Islet of Langerhans (tissue), 1 donor: Measurements from ENCODE around the gene FIGN.

Source experiments
- FAIRE-seq: peaks from one replicate; lab custom pipeline; 2011; peaks lifted over from hg19 to GRCh38; lab: Jason Lieb, UNC

Gene FIGN, protein sequence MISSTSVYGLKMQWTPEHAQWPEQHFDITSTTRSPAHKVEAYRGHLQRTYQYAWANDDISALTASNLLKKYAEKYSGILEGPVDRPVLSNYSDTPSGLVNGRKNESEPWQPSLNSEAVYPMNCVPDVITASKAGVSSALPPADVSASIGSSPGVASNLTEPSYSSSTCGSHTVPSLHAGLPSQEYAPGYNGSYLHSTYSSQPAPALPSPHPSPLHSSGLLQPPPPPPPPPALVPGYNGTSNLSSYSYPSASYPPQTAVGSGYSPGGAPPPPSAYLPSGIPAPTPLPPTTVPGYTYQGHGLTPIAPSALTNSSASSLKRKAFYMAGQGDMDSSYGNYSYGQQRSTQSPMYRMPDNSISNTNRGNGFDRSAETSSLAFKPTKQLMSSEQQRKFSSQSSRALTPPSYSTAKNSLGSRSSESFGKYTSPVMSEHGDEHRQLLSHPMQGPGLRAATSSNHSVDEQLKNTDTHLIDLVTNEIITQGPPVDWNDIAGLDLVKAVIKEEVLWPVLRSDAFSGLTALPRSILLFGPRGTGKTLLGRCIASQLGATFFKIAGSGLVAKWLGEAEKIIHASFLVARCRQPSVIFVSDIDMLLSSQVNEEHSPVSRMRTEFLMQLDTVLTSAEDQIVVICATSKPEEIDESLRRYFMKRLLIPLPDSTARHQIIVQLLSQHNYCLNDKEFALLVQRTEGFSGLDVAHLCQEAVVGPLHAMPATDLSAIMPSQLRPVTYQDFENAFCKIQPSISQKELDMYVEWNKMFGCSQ

DNA sequence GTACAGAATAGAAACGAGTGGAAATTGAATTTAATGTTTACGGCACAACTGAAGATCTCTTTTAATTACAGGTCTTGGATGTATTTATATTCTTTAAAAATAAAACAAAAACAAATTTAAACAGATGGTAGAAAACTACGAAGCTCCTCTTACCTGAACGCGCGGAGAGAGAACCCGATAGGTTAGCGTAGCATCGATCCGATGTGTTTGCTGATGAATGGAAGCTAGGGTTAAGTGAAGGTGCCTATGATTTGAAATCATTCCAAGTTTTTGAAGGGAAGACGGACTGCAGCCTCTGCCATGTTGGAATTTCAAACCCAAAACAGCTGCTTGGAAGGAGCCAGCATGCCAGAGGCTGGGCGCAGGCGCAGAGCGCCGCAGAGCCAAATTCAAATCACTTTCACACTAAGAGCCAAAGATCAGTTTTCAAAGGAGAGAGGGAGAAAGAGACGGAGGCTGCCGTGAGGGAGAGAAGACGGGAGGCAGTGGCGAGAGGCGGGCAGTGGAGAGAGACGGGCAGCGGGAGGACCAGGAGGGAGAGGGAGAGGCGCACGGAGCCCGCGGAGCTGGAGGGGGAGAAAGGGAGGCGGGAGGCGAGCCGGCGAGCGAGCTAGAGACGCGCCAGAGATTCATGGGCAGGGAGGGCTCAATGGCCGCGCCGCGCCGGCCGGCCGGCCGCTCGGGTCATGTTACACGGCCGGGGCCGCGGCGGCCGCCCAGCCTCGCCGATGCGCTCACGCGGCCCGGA lies at the start of gene FIGN:
Gene FIGN (minus strand): TSS at position 324 of the 748 bp plus-strand sequence. CDS start 1,081 bp downstream, outside the sequence.
- FAIRE-seq: peak; percentile 75

DNA sequence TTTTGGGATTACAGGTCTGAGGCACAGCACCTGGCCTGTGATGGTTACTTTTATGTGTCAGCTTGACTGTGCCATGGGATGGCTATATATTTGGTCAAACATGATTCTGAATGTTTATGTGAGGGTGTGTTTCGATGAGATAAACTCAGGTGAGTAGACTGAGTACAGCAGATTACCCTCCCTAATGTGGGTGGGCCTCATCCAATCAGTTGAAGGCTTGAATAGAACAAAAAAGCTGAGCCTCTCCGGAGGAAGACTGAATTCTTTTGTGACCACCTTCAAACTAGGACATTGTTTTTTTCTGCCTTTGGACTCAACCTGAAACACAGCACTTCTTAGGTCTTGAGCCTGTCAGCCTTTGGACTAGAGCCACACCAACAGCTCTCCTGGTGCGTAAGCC lies 49.4 kb upstream of the FIGN start:
- no peak for FAIRE-seq

DNA sequence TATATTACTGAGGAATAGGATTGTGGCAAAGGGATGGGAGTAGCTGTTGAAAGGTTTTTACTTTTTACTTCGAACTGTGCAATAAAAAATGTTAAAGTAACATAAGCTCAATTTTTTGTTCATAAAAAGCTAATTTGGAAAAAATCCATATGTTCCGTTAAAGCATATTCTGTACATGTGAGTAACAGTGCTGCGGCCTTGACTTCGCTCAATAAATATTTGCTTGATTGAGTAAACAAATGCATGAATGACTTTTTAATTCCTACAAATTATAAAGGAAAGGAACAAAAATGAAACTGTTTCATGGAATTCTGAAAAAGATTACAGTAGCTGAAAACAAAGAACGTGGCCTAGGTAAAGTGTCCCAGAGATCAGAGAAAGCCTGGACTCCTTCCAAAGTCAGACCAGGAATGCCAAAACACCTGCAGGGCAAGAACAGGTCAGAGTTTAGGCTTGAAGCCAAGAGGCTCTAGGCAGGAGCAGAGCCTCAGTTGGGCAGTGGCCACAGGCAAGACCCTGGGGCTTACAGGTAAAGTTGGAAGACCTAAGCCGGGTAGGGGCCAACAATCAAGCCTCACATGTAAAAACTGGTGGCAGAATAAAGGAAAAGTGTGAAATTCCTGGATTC lies 44.3 kb upstream of the FIGN start:
- no peak for FAIRE-seq

DNA sequence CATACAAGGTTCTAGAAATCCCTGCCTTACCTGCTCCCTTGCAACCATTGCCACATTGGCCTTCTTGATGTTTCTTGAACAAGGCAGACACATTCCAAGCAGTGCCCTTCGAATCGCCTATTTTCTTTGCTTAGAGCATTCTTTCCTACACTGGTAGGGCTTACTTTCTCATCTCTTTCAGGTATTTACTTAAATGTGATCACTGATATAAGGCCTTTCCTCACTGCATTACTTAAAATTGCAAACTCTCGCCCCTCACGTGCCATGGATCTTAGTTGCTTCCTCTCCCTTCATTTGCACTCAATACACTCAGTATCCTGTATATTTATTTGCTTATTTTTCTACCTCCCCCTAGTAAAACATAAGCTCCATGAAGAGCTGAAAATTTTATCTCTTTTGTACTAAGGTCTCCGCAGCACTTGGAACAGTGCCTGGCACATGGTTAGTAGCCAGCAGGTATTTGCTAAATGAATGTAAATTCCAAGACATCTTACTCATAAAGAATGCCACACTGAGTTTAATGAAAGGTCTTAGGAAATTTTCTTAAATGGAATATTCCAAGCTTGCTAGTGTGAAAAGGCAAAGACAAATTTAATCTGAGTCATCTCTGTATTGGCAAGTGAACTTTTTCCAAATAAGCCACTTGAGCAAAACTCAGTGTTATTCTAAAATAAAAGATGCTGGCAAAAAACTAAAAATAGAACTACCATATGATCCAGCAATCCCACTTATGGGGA lies 42.4 kb upstream of the FIGN start:
- no peak for FAIRE-seq

DNA sequence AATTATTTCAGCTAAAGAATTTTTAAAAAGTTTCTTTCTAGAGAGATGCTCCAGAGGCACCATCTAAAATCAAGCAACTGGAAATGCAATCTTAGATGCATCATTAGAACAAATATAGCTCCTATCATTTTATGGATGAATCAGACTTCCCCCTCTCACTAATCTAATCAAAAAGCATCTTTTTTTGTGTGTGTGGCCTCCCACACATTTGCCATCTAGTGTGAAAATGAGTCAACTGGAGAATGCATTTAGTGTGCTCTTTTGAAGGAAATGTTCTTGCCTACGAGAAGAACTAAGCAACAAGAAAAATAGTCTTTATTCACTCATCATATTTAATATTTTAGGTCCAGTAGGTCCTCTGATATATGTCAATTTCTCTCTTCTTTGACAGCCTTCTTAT lies 39.5 kb upstream of the FIGN start:
- FAIRE-seq: no peak

DNA sequence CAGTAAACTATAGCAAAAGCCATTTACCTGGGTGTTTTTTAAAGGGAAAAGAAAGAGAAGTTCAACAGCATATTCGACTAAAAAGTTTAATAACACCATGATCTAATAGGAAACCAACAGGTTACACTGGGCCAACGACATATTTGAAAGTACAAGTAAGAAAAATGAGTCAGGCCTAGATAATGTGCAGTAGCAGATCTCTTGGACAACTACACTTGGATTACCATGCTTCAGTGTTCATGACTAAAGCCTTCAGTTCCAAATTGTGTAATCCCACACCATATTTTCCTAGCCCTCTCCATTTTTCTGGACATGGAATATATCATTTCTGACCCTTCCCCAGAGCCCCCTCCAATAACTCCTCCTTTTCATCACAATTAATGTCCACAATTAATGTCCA lies 39.1 kb upstream of the FIGN start:
- FAIRE-seq: no peak

DNA sequence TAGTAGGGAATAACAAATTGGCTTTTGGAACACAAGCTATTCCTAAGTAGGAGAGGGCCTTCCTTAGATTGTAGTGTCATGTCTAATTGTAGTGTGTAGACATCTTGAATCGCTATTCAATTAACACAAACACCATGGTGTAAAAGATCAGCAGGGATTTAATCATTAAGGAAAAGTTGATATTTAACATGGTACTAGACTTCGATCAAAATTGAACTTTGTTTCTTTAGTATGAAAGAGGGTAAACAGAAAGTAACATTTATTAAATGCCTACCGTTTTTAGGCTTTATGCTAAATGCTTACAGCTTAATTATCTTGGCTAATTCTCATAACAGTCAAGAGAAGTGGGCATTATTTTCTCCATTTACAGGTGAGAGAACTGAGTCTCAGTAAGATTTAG lies 37.5 kb upstream of the FIGN start:
- FAIRE-seq: no peak

DNA sequence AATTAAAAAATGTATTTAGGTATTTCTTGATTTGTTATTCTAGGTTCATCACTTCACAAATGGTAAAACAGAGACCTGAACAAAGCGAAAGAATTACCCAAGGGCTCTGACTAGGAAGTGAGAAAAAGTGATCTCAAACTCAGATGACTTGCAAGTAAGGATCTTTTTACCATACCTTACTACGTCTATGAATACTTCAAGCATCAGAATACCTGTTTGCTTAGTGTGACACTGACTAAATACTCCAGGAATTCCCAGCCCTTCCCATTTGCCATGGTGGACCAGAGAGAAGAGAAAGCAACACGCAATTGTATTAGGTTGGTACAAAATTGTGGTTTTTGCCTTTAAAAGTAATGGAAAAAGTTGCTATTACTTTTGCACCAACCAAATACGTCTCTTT lies 35.8 kb upstream of the FIGN start:
- no peak for FAIRE-seq

DNA sequence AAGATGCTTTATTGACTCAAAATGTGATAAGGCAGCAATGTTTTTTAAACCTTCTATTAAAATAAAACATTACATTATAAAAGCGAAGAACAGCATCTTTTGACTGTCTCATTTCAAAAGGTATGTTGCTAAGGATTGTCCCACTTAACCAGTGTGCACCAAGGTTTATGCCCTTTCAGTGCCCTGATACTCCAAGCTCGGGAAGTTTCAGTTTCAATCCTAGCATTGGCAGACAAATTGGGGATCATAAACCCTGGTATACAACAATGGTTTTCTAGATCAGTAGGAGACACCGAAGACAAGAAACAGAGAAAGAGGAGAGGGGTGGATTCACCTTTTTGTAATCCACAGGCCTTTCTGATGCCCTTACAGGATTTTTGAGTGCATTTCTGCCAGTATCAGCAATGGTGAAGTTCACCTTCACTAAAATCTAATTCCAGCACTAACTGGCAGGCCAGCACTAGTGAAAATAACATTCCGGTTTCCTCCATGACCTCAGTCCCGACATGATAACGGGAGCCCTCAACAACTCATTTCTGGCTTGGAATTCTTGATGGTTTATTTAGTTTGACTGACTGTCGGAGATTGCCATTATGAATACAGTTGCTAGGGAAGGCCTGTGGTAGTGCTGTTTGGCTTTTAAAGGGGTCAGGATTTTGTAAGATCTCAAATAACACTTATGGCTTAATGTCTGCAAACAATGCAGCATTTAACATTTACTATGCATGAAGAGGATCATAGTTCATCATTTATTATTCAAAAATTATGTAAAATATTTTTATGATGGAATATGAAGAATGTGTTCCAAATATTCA lies 33.3 kb upstream of the FIGN start:
- FAIRE-seq: no peak

DNA sequence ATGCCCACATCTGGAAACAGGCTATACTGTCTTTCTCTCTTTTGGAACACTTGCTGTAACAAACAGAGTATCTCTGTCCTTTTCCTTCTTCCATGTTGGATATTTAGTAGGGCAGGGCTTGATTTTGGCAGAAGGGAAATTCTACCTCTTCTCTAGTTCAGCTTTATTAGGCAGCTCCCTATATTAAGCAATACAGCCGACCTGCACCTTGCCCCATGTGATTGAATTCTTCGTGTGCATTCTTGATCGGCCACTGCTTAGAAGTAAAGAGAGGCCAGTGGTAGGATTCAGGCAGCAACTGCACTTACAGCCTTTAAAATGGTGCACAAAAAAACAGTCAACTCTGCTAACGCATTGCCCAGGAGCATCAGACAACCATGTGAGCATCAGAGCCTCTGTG lies 31.3 kb upstream of the FIGN start:
- FAIRE-seq: no peak

DNA sequence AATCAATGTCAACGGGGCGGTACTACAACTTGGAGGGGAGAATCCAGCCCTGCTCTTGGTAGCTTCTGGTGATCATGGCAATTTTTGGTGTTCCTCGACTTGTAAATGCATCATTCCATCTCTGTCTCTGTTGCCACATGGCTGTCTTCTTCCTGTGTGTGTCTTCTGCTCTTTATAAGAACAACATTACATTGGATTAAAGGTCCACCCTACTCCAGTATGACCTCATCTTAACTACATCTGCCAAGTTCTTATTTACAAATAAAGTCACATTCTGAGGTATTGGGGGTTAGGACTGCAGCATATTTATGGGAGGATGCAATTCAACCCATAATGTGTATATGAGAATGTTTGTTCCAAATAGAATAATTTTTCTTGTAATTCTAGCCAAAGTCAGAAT lies 28.8 kb upstream of the FIGN start:
- no peak for FAIRE-seq

DNA sequence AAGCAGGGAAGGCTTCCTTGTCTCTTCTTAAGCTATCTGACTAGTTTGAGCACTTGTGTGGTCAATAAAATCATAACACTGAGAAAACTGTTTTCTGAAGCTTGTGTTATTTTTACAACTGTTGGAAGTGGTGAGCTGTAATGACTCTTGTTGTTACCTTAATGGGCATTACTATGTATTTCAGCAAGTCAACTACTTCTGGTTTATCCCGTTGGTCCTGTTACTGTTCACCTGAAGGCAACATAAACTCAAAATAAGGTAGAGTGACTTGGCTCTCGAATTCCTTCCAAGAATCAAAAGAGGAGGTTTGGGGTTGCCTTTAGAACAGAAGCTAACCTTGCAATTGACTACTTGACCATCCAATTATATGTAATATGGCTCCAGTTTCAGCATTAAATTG lies 23.2 kb upstream of the FIGN start:
- FAIRE-seq: no peak

DNA sequence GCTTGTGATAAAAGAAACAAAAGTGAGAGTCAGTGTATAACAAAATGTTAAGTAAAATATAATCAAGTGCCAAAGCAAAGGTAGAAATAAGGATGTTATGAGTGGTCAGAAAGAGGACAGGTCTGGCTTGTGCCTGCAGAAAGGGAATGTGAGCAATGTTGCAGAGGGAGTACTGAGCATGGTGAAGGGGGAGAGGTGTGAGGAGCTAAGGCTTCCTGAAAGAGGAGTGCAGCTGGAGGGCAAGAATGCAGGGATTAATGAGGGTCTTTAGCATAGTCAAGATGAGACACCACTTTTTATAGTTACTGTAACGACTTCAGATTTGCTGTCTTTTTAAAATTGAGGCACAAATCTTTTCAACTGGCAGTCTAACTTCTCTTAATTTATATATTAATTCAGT lies 22.0 kb upstream of the FIGN start:
- no peak for FAIRE-seq

DNA sequence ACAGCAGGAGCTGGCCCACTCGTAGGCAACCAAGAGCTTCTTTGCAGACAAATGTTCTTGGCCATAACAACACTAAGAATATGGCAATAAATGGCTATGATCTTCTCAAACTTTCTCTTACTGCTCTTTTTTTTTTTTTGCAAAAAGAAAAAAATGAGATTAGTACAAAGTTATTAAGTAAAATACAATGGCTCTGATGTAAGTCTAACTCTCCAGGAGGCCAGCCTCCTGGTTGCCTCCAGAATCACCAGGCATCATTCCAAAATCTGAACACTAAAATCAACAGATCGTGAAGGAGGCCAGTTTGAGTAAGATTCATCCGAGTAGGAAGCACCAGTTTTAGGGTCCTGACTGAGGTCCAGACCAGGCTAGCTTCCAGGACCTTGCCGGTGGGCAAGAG lies 20.8 kb upstream of the FIGN start:
- no peak for FAIRE-seq

DNA sequence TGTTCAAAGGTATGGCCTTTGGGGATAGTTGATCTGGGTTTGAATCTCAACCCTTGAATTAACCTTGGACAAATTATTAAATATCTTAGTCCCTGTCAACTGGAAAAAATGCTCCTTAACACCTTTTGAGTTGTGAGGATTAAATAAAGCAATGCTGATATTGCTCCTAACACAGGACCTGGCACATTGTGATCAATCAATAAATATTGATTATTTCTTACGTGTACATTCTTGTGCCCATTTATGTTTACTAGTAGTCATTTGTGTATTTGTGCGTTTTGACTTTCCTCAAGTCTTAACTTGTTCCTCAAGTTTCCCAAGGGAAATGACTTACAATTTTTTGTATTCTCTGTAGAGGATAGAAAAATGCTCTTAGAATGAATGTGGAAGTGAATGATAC lies 19.6 kb upstream of the FIGN start:
- FAIRE-seq: no peak

DNA sequence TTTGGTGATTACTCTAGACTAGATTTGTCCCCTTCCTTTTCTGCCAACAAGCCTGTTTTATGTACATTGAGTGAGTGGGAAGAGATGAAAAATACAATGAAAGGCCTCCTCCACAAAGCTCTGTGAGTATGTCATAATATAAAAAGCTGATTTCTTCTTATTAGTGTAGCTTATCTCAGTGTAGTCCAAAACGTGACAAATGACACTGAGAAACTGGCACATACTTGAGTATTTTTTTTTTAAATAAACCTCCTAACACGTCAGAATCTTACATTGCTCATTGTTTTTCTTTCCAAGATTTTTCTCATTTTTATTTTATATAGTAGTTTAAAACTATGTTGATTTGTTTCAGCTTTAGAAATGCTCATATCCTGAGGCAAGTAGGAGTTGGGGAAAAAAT lies 17.9 kb upstream of the FIGN start:
- FAIRE-seq: no peak

DNA sequence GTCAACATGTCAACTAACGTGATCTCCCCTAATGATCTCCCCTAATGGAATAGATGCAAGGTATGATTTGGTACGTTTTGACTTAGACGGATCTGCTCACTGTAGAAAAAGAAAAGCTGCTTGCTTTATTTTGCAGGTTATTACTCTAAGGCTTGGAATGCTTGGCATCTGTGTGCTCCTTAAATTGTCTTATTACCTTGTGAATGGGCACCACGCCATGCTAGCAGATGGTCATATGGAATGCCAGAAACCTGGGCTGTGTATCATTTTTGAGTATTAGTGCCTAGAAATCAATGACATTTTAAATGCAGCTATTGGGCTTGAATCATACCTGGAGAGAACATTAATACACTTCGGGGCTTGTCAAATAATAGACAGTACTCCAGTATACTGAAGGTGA lies 16.5 kb upstream of the FIGN start:
- FAIRE-seq: no peak

DNA sequence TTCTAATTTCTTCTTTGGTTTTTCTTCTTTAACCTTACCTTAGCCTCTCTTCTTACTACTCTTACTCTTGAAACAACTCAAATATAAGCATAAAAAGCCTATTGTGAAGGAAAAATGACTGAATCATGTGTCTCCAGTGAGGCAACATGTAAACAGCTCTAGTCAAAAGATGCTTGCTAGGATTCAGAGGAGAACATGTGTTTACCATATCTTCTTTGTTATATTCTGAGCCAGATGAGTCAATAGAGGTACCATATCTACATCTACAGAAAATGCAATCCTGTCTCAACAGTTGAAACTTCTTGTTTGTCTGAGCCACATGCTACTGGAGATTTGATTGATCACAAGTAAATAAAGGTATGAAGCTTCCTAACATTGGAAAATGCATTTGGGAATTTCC lies 15.9 kb upstream of the FIGN start:
- no peak for FAIRE-seq

DNA sequence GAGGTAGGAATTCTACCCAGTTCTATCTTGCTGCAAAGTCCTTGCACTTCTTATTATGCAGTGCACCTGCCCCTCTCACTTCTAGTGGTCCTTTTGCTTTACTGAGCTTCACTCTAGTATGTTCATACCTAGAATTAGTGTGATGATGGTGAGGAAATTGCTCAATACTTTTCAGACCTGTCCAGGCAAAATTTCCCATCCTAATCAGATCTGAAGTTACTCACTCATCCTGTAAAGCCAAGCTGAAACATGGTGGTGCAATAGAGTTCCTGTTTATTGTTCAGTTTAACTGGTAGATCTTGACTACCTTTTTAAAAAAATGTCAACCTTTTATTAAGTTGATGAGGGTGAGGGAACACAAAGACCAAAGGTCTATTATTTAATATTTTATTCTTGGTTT lies 12.6 kb upstream of the FIGN start:
- no peak for FAIRE-seq

DNA sequence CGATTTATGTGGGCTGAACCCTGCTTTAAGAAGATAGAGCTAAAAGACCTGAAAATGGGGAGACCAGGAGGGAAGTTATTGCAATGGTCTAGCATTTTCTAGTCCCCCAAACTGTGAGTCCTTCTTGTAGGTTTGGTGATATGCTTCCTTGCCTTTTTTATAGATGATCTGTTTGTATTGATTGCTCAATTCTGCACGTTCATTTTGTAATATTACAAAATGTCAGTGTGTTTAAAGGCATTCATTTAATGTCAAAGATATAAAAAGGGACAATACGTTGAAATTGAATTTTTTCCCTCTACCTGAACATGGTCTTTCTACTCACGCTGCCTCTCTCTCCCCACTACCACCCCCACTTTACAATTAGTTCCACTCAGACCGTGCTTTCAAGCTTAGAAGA lies 5.6 kb upstream of the FIGN start:
- FAIRE-seq: no peak

DNA sequence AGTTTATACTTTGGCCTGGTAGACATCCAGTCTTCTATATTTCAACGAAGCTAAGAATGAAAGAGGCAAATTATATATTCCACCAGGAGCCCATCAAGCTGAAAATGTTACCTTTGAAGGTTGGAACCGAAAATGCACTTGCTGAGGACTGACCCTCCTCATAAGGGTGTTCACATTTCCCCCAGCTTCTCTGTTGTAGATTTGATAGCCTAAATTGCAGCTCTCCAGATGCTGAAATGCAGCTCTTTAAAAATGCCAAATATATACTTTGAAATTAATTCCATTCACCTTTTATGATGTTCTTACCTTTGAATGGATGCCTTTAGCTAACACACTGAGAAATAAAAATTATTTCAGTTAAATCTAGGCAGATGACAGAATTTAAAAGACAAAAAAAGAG lies 1.8 kb upstream of the FIGN start:
- FAIRE-seq: no peak
